ENCODE results near the gene LAT. TPM values are rescaled to one million over a fixed set of nuclear protein-coding genes. Genes with fewer than 3 reads are reported as not detected.
"Not testable (repeated sequence)": the region's sequence is repeated elsewhere in the genome, so short reads cannot be mapped to it uniquely, and the experiment has no call there.

LAT gene
- total RNA-seq, 4 donors from 2014 or later, result 10.5 to 52.0 (median 15.9) TPM

GRCh38 chr16:29000019-29000418 is 15.2 kb downstream of the LAT start:
- TF ChIP-seq POLR2A (IDR thresholded peaks at IDR 0.05), result no peak
- TF ChIP-seq CTCF (IDR thresholded peaks at IDR 0.05), result no peak
- no peaks in the 10 kb centered on the region for H3K4me1 ChIP-seq
- DNase-seq, result no peak
- H3K4me3 ChIP-seq, result no peak overlapping the region
- H3K36me3 ChIP-seq, result no peaks in the 10 kb centered on the region
- no peaks in the 10 kb centered on the region for H3K27me3 ChIP-seq
- no peaks in the 10 kb centered on the region for H3K9me3 ChIP-seq
- no peak overlapping the region for H3K27ac ChIP-seq

GRCh38 chr16:29004496-29005139 is 19.8 kb downstream of the LAT start:
- not testable (repeated sequence) for DNase-seq, H3K4me3 ChIP-seq, H3K36me3 ChIP-seq, H3K4me1 ChIP-seq, H3K9me3 ChIP-seq, H3K27me3 ChIP-seq, H3K27ac ChIP-seq

- no peak overlapping the region for H3K4me3 ChIP-seq
- H3K36me3 ChIP-seq, result no peaks in the 10 kb centered on the region
- TF ChIP-seq CTCF (IDR thresholded peaks at IDR 0.05) (no peak), POLR2A (IDR thresholded peaks at IDR 0.05) (no peak)
- H3K4me1 ChIP-seq, result no peaks in the 10 kb centered on the region
- H3K9me3 ChIP-seq, result no peaks in the 10 kb centered on the region
- H3K27ac ChIP-seq, result peak overlapping the region in 2 of 4 donors; percentile 19 to 42
- H3K27me3 ChIP-seq, result no peaks in the 10 kb centered on the region
- DNase-seq, result peak in 2 of 3 donors; percentile 52 to 58
Observed at GRCh38 chr16:29007730-29008593, 23.1 kb downstream of the LAT start.

GRCh38 chr16:29009050-29009837 is 24.4 kb downstream of the LAT start:
- H3K4me3 ChIP-seq, result no peak overlapping the region
- TF ChIP-seq POLR2A (IDR thresholded peaks at IDR 0.05), result no peak
- no peak for TF ChIP-seq CTCF (IDR thresholded peaks at IDR 0.05)
- DNase-seq, result no peak
- no peaks in the 10 kb centered on the region for H3K9me3 ChIP-seq
- H3K4me1 ChIP-seq, result no peaks in the 10 kb centered on the region
- H3K36me3 ChIP-seq, result no peaks in the 10 kb centered on the region
- H3K27me3 ChIP-seq, result no peaks in the 10 kb centered on the region
- H3K27ac ChIP-seq, result peak overlapping the region in 2 of 4 donors; percentile 13 to 42

GRCh38 chr16:29009838-29010166 is 24.9 kb downstream of the LAT start:
- Histone ChIP-seq H3K9me3 (no peaks in the 10 kb centered on the region), H3K4me1 (no peaks in the 10 kb centered on the region), H3K27ac (peak overlapping the region in 1 of 4 donors; percentile 42), H3K36me3 (no peaks in the 10 kb centered on the region), H3K27me3 (no peaks in the 10 kb centered on the region), H3K4me3 (no peak overlapping the region)
- TF ChIP-seq POLR2A (IDR thresholded peaks at IDR 0.05) (no peak), CTCF (IDR thresholded peaks at IDR 0.05) (no peak)
- DNase-seq, result no peak

GRCh38 chr16:29011112-29011511 is 26.3 kb downstream of the LAT start:
- H3K4me3 ChIP-seq, result no peak overlapping the region
- no peaks in the 10 kb centered on the region for H3K9me3 ChIP-seq
- H3K27me3 ChIP-seq, result no peaks in the 10 kb centered on the region
- TF ChIP-seq CTCF (IDR thresholded peaks at IDR 0.05), result no peak
- TF ChIP-seq POLR2A (IDR thresholded peaks at IDR 0.05), result no peak
- H3K4me1 ChIP-seq, result no peaks in the 10 kb centered on the region
- no peak overlapping the region for H3K27ac ChIP-seq
- no peaks in the 10 kb centered on the region for H3K36me3 ChIP-seq
- no peak for DNase-seq
